Thyroid gland (tissue), 4 donors: ENCODE results near the gene FAM228B. TPM values are rescaled to one million over a fixed set of nuclear protein-coding genes. Genes with fewer than 3 reads are reported as not detected.
"Not testable (repeated sequence)": the region's sequence is repeated elsewhere in the genome, so short reads cannot be mapped to it uniquely, and the experiment has no call there.

Source experiments
- DNase-seq, 2 donors: peaks; one replicate each; pipeline ENCODE4 v3.0.0-alpha.2; 2019
- H3K27ac ChIP-seq, 3 donors: fragments of 200-600 bp; sonication (generic); 1 replicate in 2 of 3; 2 replicates in 1 of 3; pipeline ENCODE4 v1.5.1; 2016 to 2019; ENCODE audit warnings: mild to moderate bottlenecking in 1 of 3, moderate library complexity in 1 of 3
- H3K27me3 ChIP-seq: fragments of 200-600 bp; sonication (generic); one replicate; pipeline ENCODE4 v1.5.1; 2019
- H3K36me3 ChIP-seq, 2 donors: fragments of 200-600 bp; sonication (generic); one replicate each; pipeline ENCODE4 v1.5.1; 2016 to 2019
- H3K4me1 ChIP-seq, 2 donors: fragments of 200-600 bp; sonication (generic); one replicate each; pipeline ENCODE4 v1.5.1; 2017 to 2019
- H3K4me3 ChIP-seq, 3 donors: fragments of 200-600 bp; sonication (generic); replicated peaks in 1 of 3; 1 replicate in 2 of 3; 2 replicates in 1 of 3; pipeline ENCODE4 v1.5.1; 2016; ENCODE audit warnings: mild to moderate bottlenecking in 1 of 3
- H3K9me3 ChIP-seq: fragments of 200-600 bp; sonication (generic); one replicate; pipeline ENCODE4 v1.5.1; 2017
- POLR2A ChIP-seq, 2 donors: fragments of 450-650 bp; IDR thresholded peaks; one replicate each; pipeline ENCODE4 v1.6.1; 2017; ENCODE audit warnings: antibody characterized with exemption in 2 of 2, mild to moderate bottlenecking in 2 of 2, moderate library complexity in 1 of 2
- WGBS, 2 donors: methylation state at CpG; one replicate each; pipeline ENCODE4 v1.1.5; 2017; 5-methylcytosine and 5-hydroxymethylcytosine counted together
- intact Hi-C: fragments of 100-400 bp; cut with DNase I; formaldehyde crosslinking; loops from one replicate; pipeline ENCODE4 v1.15.1; 2023
- total RNA-seq, 4 donors: library from RNA; depleted of rRNA; stranded (reverse); fragments of >200 nt; gene quantifications; one replicate each; pipeline ENCODE4 v1.2.3, GENCODE V29; 2016
- TF ChIP-seq, protein P1 (sequence below), 6 experiments: fragments of 200-600 bp in 3 of 6; fragments of 450-650 bp in 3 of 6; sonication (generic) in 3 of 6; IDR thresholded peaks; one replicate each; pipeline ENCODE4 v1.5.1; 2016 to 2019; ENCODE audit warnings: antibody characterized with exemption in 6 of 6, mild to moderate bottlenecking in 2 of 6, inconsistent platforms in 1 of 6, moderate library complexity in 1 of 6

The FAM228B gene
- total RNA-seq, 4 donors from 2014 or later: 19.4 to 44.5 (median 22.1) TPM

DNA sequence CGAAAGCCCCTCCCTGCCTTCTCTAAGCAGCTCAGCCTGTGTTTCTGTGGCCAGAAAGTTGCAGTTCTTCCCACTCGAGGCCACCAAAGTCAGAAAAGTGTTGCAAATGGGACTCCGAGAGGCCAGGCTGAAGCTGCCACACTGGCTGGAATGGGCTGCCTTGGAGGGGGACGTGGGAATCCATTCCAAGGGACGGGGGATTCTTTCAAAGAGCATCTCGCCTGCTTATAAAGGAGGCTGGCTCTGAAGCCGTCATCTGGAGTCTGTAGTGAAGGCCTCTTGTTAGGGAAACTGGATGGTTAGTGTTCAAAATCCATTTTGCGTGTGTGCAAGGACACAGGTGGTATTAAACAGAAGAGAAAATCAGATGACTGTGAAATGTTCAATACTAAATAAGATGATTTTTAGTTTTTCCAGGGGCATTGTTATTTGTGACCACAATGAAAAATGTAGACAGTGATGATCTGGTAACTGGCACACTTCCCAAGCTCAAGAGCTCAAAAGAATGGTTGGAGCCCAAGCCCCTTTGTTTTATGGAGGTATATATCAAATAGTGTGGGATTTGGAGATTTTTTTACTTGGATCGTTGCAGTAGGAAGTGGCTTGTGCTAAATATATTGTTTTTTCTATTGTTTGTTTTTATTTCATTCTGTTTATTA is 782 bp downstream of the FAM228B start:
- peaks cover 6 to 13% of the 10 kb centered on the region in 2 donors for H3K4me1 ChIP-seq
- no peak for DNase-seq
- H3K9me3 ChIP-seq: no peaks in the 10 kb centered on the region
- WGBS, 2 donors: 16 to 18% methylated on average over 7 to 9 of the region's 9 CpGs
- H3K4me3 ChIP-seq: peak overlapping the region; percentile 43 to 94 (median 76)
- no peaks in the 10 kb centered on the region for H3K36me3 ChIP-seq
- peak overlapping the region; percentile 88 to 93 (median 89) for H3K27ac ChIP-seq
- intact Hi-C loops: no loop called here
- no peaks in the 10 kb centered on the region for H3K27me3 ChIP-seq
- TF ChIP-seq, protein P1, sequence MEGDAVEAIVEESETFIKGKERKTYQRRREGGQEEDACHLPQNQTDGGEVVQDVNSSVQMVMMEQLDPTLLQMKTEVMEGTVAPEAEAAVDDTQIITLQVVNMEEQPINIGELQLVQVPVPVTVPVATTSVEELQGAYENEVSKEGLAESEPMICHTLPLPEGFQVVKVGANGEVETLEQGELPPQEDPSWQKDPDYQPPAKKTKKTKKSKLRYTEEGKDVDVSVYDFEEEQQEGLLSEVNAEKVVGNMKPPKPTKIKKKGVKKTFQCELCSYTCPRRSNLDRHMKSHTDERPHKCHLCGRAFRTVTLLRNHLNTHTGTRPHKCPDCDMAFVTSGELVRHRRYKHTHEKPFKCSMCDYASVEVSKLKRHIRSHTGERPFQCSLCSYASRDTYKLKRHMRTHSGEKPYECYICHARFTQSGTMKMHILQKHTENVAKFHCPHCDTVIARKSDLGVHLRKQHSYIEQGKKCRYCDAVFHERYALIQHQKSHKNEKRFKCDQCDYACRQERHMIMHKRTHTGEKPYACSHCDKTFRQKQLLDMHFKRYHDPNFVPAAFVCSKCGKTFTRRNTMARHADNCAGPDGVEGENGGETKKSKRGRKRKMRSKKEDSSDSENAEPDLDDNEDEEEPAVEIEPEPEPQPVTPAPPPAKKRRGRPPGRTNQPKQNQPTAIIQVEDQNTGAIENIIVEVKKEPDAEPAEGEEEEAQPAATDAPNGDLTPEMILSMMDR (IDR thresholded peaks at IDR 0.05): no peak
- no peak for TF ChIP-seq POLR2A (IDR thresholded peaks at IDR 0.05)

DNA sequence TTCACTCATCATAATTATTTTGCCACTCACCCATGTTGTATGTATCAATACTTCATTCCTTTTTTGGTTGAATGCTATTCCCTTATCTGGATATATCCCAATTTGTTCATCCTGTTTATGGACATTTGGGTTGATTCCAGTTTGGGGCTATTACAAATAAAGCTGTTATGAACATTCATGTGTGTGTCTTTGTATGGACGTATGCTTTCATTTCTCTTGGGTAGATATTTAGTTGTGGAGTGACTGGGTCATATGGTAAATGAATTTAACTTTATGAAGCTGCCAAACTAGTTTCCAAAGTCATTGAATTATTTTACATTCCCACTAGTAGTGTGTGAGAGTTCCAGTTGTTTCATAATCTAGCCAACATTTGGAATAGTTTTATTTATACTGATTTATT is 2.7 kb downstream of the FAM228B start:
- Histone ChIP-seq H3K4me3 (no peak overlapping the region), H3K4me1 (peaks cover 6 to 13% of the 10 kb centered on the region in 2 donors), H3K36me3 (no peaks in the 10 kb centered on the region), H3K9me3 (no peaks in the 10 kb centered on the region), H3K27ac (no peak overlapping the region), H3K27me3 (no peaks in the 10 kb centered on the region)
- intact Hi-C loops: no loop called here
- WGBS, 2 donors: 58 to 70% methylated on average over 1 of the region's 1 CpG
- TF ChIP-seq, protein P1 (IDR thresholded peaks at IDR 0.05): no peak
- TF ChIP-seq POLR2A (IDR thresholded peaks at IDR 0.05): no peak
- DNase-seq: no peak

DNA sequence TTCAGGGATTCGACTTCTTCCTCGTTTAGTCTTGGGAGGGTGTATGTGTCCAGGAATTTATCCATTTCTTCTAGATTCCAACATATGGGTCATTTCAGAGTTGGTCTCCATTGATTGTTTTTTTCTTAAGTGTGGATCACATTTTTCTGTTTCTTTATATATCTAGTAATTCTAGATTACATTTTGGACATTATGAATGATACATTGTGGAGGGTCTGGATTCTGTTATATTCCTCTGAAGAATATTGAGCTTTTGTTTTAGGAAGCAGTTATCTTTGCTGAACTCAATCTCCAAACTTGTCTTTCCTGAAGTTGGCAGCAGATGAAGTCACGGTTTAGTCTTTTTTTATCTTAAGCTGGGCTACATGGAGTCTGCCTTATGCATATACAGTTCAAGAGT is 9.3 kb downstream of the FAM228B start:
- H3K9me3 ChIP-seq: no peaks in the 10 kb centered on the region
- no peak overlapping the region for H3K4me3 ChIP-seq
- H3K27ac ChIP-seq: no peak overlapping the region
- H3K27me3 ChIP-seq: no peaks in the 10 kb centered on the region
- no peak for DNase-seq
- intact Hi-C loops: no loop called here
- WGBS, 2 donors: 99% methylated on average over 3 of the region's 3 CpGs
- no peaks in the 10 kb centered on the region for H3K4me1 ChIP-seq
- TF ChIP-seq POLR2A (IDR thresholded peaks at IDR 0.05): no peak
- TF ChIP-seq, protein P1 (IDR thresholded peaks at IDR 0.05): no peak
- no peaks in the 10 kb centered on the region for H3K36me3 ChIP-seq

DNA sequence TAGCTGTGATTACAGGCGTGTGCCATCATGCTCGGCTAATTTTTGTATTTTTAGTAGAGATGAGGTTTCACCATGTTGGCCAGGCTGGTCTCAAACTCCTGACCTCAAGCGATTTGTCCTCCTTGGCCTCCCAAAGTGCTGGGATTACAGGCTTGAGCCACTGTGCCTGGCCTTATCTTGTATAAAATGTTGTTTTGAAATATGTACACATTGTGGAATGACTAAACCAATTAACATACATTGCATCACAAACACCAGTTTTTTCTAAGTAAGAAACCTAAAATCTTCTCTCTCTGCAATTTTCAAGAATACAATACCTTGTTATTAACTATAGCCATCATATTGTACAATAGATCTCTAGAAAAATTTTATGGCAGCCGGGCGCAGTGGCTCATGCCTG is 17.0 kb downstream of the FAM228B start:
- DNase-seq, H3K9me3 ChIP-seq, intact Hi-C loops, H3K4me3 ChIP-seq, H3K27me3 ChIP-seq, H3K27ac ChIP-seq, H3K36me3 ChIP-seq, H3K4me1 ChIP-seq: not testable (repeated sequence)
- 90 to 91% methylated on average over 5 of the region's 5 CpGs for WGBS, 2 donors

DNA sequence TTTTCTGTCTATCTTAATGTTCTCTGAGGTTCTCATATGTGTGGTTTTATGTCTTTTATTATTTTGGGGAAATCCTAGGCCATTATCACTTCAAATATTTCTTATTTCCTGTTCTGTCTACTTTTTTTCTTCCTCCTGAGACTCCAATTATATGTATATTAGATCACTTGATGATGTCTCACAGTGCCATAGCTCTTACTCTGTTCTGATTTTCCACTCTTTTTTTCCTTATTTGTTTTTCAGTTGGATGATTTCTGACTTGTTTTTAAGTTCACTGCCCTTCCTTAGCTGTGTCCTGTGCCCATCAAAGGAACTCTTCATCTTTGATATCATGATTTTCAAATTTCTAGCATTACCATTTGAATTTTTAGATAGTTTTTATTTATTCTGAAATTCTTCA is 24.1 kb downstream of the FAM228B start:
- Histone ChIP-seq H3K4me1 (no peaks in the 10 kb centered on the region), H3K36me3 (no peaks in the 10 kb centered on the region), H3K9me3 (no peaks in the 10 kb centered on the region), H3K27me3 (no peaks in the 10 kb centered on the region), H3K27ac (no peak overlapping the region), H3K4me3 (no peak overlapping the region)
- TF ChIP-seq, protein P1 (IDR thresholded peaks at IDR 0.05): no peak
- no peak for DNase-seq
- intact Hi-C loops: no loop called here
